Liver (tissue), 9 donors: ENCODE results near the gene BRD9. TPM values are rescaled to one million over a fixed set of nuclear protein-coding genes. Genes with fewer than 3 reads are reported as not detected.

Experiments used
- DNase-seq: peaks from one replicate; pipeline ENCODE4 v3.0.0-alpha.2; 2017; ENCODE audit warnings: low spot score
- H3K27ac ChIP-seq, 2 donors: one replicate each; pipeline ENCODE4 v1.7.0; 2013; ENCODE audit warnings: inconsistent platforms in 2 of 2, low read length in 2 of 2, control low read depth in 1 of 2, low read depth in 1 of 2, mild to moderate bottlenecking in 1 of 2
- H3K27me3 ChIP-seq, 4 donors: one replicate each; pipeline versions ENCODE4 v1.6.1 to v1.7.0; 2013; ENCODE audit warnings: low read length in 3 of 4, inconsistent platforms in 1 of 4, mild to moderate bottlenecking in 1 of 4, moderate library complexity in 1 of 4; ENCODE audit not compliant: control insufficient read depth in 4 of 4, insufficient read depth in 4 of 4
- H3K36me3 ChIP-seq, 4 donors: one replicate each; pipeline versions ENCODE4 v1.6.1 to v1.7.0; 2013; ENCODE audit warnings: low read length in 3 of 4, mild to moderate bottlenecking in 3 of 4, low read depth in 1 of 4, moderate library complexity in 1 of 4; ENCODE audit not compliant: control insufficient read depth in 4 of 4, insufficient read depth in 3 of 4
- H3K4me1 ChIP-seq, 4 donors: one replicate each; pipeline versions ENCODE4 v1.6.1 to v1.7.0; 2013; ENCODE audit warnings: low read length in 3 of 4, mild to moderate bottlenecking in 3 of 4, moderate library complexity in 1 of 4; ENCODE audit not compliant: control insufficient read depth in 4 of 4, insufficient read depth in 4 of 4
- H3K4me3 ChIP-seq, 3 donors: one replicate each; pipeline versions ENCODE4 v1.6.1 to v1.7.0; 2013; ENCODE audit warnings: low read length in 3 of 3, control low read depth in 1 of 3, low read depth in 1 of 3, mild to moderate bottlenecking in 1 of 3
- H3K9ac ChIP-seq, 2 donors: one replicate each; pipeline ENCODE4 v1.7.0; 2013; ENCODE audit warnings: low read length in 2 of 2, mild to moderate bottlenecking in 2 of 2, moderate library complexity in 2 of 2, control low read depth in 1 of 2, low read depth in 1 of 2
- H3K9me3 ChIP-seq, 4 donors: one replicate each; pipeline versions ENCODE4 v1.6.1 to v1.7.0; 2013; ENCODE audit warnings: low read length in 3 of 4; ENCODE audit not compliant: control insufficient read depth in 4 of 4
- EGR1 ChIP-seq, 2 donors: IDR thresholded peaks; 2 replicates each; pipeline ENCODE4 v1.6.1; 2016 to 2018; ENCODE audit warnings: antibody characterized with exemption in 2 of 2, low read depth in 2 of 2
- FOXA1 ChIP-seq: IDR thresholded peaks from 2 replicates; pipeline ENCODE4 v1.6.1; 2016; ENCODE audit warnings: antibody characterized with exemption
- FOXA2 ChIP-seq: IDR thresholded peaks from 2 replicates; pipeline ENCODE4 v1.6.1; 2016; ENCODE audit warnings: antibody characterized with exemption
- GABPA ChIP-seq, 2 donors: IDR thresholded peaks in 1 of 2; conservative IDR thresholded peaks in 1 of 2; 2 replicates each; pipeline ENCODE4 v1.6.1; 2016; ENCODE audit warnings: antibody characterized with exemption in 2 of 2, mild to moderate bottlenecking in 1 of 2, moderate library complexity in 1 of 2
- HNF4A ChIP-seq, 2 donors: conservative IDR thresholded peaks; 2 replicates each; pipeline ENCODE4 v1.6.1; 2016; ENCODE audit warnings: antibody characterized with exemption in 2 of 2, mild to moderate bottlenecking in 2 of 2
- HNF4G ChIP-seq: IDR thresholded peaks from 2 replicates; pipeline ENCODE4 v1.6.1; 2016; ENCODE audit warnings: antibody characterized with exemption
- NR2F2 ChIP-seq: IDR thresholded peaks from 2 replicates; pipeline ENCODE4 v1.6.1; 2016; ENCODE audit warnings: antibody characterized with exemption
- RAD21 ChIP-seq, 2 donors: IDR thresholded peaks; 2 replicates each; pipeline ENCODE4 v1.6.1; 2016; ENCODE audit warnings: antibody characterized with exemption in 2 of 2, mild to moderate bottlenecking in 2 of 2
- RXRA ChIP-seq, 2 donors: IDR thresholded peaks; 2 replicates each; pipeline ENCODE4 v1.6.1; 2017 to 2018; ENCODE audit warnings: antibody characterized with exemption in 2 of 2, mild to moderate bottlenecking in 1 of 2
- SP1 ChIP-seq: IDR thresholded peaks from 2 replicates; pipeline ENCODE4 v1.6.1; 2018; ENCODE audit warnings: antibody characterized with exemption, mild to moderate bottlenecking
- TAF1 ChIP-seq: conservative IDR thresholded peaks from 2 replicates; pipeline ENCODE4 v1.6.1; 2016; ENCODE audit warnings: antibody characterized with exemption, mild to moderate bottlenecking
- YY1 ChIP-seq: IDR thresholded peaks from 2 replicates; pipeline ENCODE4 v1.6.1; 2016; ENCODE audit warnings: antibody characterized with exemption, mild to moderate bottlenecking
- WGBS: extraction: QIAGEN DNeasy Blood & Tissue Kit; methylation state at CpG from one replicate; pipeline ENCODE4 v1.1.7; 2013; 5-methylcytosine and 5-hydroxymethylcytosine counted together
- polyA plus RNA-seq, 2 donors: library from polyadenylated mRNA; stranded (reverse) in 1 of 2; unstranded in 1 of 2; fragments of 200-250 nt in 1 of 2; fragments of >200 nt in 1 of 2; fragmentation: Nextera tagmentation in 1 of 2; extraction: Ambion mirVana in 1 of 2; gene quantifications; one replicate each; pipeline versions ENCODE4 v1.2.1 to v1.2.3, GENCODE V29; 2013 to 2015
- total RNA-seq, 2 donors: library from RNA; depleted of rRNA; stranded (reverse); fragments of >200 nt; gene quantifications; one replicate each; pipeline ENCODE4 v1.2.3, GENCODE V29; 2014
- TF ChIP-seq, protein P1 (sequence below): IDR thresholded peaks from 2 replicates; pipeline ENCODE4 v1.6.1; 2016; ENCODE audit warnings: antibody characterized with exemption, mild to moderate bottlenecking
- TF ChIP-seq, protein P2 (sequence below): IDR thresholded peaks from 2 replicates; pipeline ENCODE4 v1.6.1; 2016; ENCODE audit warnings: antibody characterized with exemption
- TF ChIP-seq, protein P3 (sequence below): IDR thresholded peaks from 2 replicates; pipeline ENCODE4 v1.6.1; 2016; ENCODE audit warnings: antibody characterized with exemption
- TF ChIP-seq, protein P4 (sequence below): fragments of 150-350 bp; IDR thresholded peaks from 2 replicates; pipeline ENCODE4 v1.5.1; 2017; ENCODE audit warnings: improper control_type of control experiment, low read depth, low read length; ENCODE audit not compliant: missing input control
- TF ChIP-seq, protein P5 (sequence below): IDR thresholded peaks from 2 replicates; pipeline ENCODE4 v1.6.1; 2016; ENCODE audit warnings: antibody characterized with exemption
- donor health status: healthy.
- donor health status: healthy.
- donor health status: healthy.
- donor health status: healthy.
- donor health status: healthy.

BRD9 gene
- total and polyA plus RNA-seq, 4 donors: 7.0 to 17.7 (median 9.5) TPM

DNA sequence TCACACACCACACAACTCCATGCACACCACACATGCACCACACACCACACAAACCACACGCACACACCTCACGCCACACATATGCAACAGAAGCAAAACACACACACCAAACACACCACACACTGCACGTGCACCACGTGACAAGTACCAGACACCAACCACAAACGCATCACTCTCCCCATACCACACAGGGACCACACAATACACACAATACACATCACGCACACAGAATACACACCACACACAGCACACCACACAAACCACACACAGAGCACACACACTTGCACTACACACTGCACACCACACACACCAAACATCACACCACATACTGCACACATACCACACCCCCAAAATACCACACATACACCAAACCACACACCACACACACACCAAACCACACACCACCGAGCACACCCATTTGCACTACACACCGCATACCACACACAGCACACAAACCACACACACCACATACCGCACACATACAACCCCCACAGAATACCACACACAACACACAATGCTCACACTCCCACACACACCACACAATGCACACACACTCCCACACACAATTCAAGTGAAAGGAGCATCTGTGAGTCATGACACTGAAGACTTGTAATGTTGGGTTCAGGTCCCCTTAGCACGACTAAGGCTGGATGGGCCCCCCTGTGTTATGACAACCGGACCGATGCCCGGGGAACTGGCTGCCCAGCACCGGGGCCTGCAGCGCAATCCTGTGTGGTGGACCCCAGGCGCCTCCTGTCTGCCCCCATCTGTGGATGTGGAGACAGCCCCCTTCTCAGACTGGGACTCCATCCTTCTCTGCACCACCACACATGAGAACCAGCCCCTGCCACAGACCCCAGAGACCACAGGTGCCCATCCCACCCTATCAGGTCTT lies 35.8 kb downstream of the BRD9 start:
- 90% methylated on average over 16 of the region's 16 CpGs for WGBS
- no peak for DNase-seq
- no peaks in the 10 kb centered on the region for H3K27me3 ChIP-seq
- no peak overlapping the region for H3K9ac ChIP-seq
- H3K4me1 ChIP-seq: no peaks in the 10 kb centered on the region
- no peak overlapping the region for H3K27ac ChIP-seq
- no peaks in the 10 kb centered on the region for H3K36me3 ChIP-seq
- no peak for TF ChIP-seq HNF4G
- no peak for TF ChIP-seq EGR1 (IDR thresholded peaks at IDR 0.05; ENCODE audit: low read depth in 2 of 2)
- TF ChIP-seq GABPA (IDR thresholded peaks at IDR 0.05 in 1 of 2, conservative IDR thresholded peaks at IDR 0.05 in 1 of 2): no peak
- no peak for TF ChIP-seq RAD21 (IDR thresholded peaks at IDR 0.05)
- TF ChIP-seq YY1: no peak
- no peak for TF ChIP-seq SP1
- TF ChIP-seq, protein P1, sequence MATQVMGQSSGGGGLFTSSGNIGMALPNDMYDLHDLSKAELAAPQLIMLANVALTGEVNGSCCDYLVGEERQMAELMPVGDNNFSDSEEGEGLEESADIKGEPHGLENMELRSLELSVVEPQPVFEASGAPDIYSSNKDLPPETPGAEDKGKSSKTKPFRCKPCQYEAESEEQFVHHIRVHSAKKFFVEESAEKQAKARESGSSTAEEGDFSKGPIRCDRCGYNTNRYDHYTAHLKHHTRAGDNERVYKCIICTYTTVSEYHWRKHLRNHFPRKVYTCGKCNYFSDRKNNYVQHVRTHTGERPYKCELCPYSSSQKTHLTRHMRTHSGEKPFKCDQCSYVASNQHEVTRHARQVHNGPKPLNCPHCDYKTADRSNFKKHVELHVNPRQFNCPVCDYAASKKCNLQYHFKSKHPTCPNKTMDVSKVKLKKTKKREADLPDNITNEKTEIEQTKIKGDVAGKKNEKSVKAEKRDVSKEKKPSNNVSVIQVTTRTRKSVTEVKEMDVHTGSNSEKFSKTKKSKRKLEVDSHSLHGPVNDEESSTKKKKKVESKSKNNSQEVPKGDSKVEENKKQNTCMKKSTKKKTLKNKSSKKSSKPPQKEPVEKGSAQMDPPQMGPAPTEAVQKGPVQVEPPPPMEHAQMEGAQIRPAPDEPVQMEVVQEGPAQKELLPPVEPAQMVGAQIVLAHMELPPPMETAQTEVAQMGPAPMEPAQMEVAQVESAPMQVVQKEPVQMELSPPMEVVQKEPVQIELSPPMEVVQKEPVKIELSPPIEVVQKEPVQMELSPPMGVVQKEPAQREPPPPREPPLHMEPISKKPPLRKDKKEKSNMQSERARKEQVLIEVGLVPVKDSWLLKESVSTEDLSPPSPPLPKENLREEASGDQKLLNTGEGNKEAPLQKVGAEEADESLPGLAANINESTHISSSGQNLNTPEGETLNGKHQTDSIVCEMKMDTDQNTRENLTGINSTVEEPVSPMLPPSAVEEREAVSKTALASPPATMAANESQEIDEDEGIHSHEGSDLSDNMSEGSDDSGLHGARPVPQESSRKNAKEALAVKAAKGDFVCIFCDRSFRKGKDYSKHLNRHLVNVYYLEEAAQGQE: no peak
- TF ChIP-seq FOXA2: no peak
- TF ChIP-seq, protein P2, sequence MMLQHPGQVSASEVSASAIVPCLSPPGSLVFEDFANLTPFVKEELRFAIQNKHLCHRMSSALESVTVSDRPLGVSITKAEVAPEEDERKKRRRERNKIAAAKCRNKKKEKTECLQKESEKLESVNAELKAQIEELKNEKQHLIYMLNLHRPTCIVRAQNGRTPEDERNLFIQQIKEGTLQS: no peak
- TF ChIP-seq, protein P3, sequence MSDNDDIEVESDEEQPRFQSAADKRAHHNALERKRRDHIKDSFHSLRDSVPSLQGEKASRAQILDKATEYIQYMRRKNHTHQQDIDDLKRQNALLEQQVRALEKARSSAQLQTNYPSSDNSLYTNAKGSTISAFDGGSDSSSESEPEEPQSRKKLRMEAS: no peak
- no peak for TF ChIP-seq FOXA1
- TF ChIP-seq, protein P4, sequence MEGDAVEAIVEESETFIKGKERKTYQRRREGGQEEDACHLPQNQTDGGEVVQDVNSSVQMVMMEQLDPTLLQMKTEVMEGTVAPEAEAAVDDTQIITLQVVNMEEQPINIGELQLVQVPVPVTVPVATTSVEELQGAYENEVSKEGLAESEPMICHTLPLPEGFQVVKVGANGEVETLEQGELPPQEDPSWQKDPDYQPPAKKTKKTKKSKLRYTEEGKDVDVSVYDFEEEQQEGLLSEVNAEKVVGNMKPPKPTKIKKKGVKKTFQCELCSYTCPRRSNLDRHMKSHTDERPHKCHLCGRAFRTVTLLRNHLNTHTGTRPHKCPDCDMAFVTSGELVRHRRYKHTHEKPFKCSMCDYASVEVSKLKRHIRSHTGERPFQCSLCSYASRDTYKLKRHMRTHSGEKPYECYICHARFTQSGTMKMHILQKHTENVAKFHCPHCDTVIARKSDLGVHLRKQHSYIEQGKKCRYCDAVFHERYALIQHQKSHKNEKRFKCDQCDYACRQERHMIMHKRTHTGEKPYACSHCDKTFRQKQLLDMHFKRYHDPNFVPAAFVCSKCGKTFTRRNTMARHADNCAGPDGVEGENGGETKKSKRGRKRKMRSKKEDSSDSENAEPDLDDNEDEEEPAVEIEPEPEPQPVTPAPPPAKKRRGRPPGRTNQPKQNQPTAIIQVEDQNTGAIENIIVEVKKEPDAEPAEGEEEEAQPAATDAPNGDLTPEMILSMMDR: no peak
- no peak for TF ChIP-seq RXRA (IDR thresholded peaks at IDR 0.05)
- TF ChIP-seq HNF4A (conservative IDR thresholded peaks at IDR 0.05): no peak
- no peak for TF ChIP-seq NR2F2
- H3K4me3 ChIP-seq: no peak overlapping the region
- no peaks in the 10 kb centered on the region for H3K9me3 ChIP-seq

DNA sequence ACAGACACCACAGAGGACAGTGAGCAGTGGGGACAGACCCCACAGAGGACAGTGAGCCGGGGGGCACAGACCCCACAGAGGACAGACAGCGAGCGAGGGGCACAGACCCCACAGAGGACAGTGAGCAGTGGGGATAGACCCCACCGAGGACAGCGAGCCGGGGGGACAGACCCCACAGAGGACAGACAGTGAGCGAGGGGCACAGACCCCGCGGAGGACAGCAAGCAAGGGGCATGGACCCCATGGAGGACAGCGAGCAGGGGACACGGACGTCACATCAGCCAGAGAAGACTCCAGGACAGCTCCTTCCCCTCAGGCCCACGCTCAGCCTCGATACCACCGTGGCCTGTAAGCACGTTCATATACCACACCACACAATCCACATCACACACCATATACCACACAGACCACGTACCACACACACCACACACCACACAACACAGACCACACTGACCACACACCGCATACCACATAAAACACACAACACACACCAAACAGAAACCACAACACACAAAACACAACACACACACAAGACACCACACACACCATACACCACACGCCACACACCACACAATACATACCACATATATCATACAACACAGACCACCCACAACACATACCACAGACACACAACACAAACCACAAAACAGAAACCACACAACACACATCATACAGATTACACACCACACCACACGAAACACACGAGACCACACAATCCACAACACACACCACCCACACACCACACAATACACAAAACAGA lies 36.6 kb downstream of the BRD9 start:
- DNase-seq: no peak
- Histone ChIP-seq H3K4me3 (no peak overlapping the region), H3K4me1 (no peaks in the 10 kb centered on the region), H3K9me3 (no peaks in the 10 kb centered on the region), H3K27me3 (no peaks in the 10 kb centered on the region), H3K9ac (no peak overlapping the region), H3K36me3 (no peaks in the 10 kb centered on the region), H3K27ac (no peak overlapping the region)
- WGBS: 82% methylated on average over 21 of the region's 21 CpGs
- TF ChIP-seq, protein P2: no peak
- TF ChIP-seq HNF4G (no peak), FOXA2 (no peak), FOXA1 (no peak), RXRA (IDR thresholded peaks at IDR 0.05) (no peak), TAF1 (no peak), SP1 (no peak)
- TF ChIP-seq, protein P5, sequence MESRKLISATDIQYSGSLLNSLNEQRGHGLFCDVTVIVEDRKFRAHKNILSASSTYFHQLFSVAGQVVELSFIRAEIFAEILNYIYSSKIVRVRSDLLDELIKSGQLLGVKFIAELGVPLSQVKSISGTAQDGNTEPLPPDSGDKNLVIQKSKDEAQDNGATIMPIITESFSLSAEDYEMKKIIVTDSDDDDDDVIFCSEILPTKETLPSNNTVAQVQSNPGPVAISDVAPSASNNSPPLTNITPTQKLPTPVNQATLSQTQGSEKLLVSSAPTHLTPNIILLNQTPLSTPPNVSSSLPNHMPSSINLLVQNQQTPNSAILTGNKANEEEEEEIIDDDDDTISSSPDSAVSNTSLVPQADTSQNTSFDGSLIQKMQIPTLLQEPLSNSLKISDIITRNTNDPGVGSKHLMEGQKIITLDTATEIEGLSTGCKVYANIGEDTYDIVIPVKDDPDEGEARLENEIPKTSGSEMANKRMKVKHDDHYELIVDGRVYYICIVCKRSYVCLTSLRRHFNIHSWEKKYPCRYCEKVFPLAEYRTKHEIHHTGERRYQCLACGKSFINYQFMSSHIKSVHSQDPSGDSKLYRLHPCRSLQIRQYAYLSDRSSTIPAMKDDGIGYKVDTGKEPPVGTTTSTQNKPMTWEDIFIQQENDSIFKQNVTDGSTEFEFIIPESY: no peak
